Esophagus muscularis mucosa (tissue), 4 donors: ENCODE results near the gene PTPRN2. TPM values are rescaled to one million over a fixed set of nuclear protein-coding genes. Genes with fewer than 3 reads are reported as not detected.

Source experiments
- DNase-seq: peaks from one replicate; pipeline ENCODE4 v3.0.0-alpha.2; 2017; ENCODE audit errors: extremely low spot score
- H3K27ac ChIP-seq, 4 donors: fragments of 200-600 bp; sonication (generic); replicated peaks in 1 of 4; 1 replicate in 3 of 4; 2 replicates in 1 of 4; pipeline ENCODE4 v1.5.1; 2016 to 2019; ENCODE audit warnings: mild to moderate bottlenecking in 1 of 4
- H3K27me3 ChIP-seq, 4 donors: fragments of 200-600 bp; sonication (generic); one replicate each; pipeline versions ENCODE4 v1.5.1 to v1.6.0; 2016 to 2019
- H3K36me3 ChIP-seq, 4 donors: fragments of 200-600 bp; sonication (generic); one replicate each; pipeline ENCODE4 v1.5.1; 2016 to 2019
- H3K4me1 ChIP-seq, 4 donors: fragments of 200-600 bp; sonication (generic); one replicate each; pipeline ENCODE4 v1.5.1; 2016 to 2019
- H3K4me3 ChIP-seq, 4 donors: fragments of 200-600 bp; sonication (generic); 1 replicate in 2 of 4; 2 replicates in 2 of 4; pipeline ENCODE4 v1.5.1; 2016 to 2019; ENCODE audit warnings: mild to moderate bottlenecking in 4 of 4, moderate library complexity in 1 of 4
- H3K9me3 ChIP-seq, 4 donors: fragments of 200-600 bp; sonication (generic); 1 replicate in 3 of 4; 2 replicates in 1 of 4; pipeline ENCODE4 v1.5.1; 2016 to 2019
- CTCF ChIP-seq, 3 experiments: fragments of 200-600 bp in 2 of 3; fragments of 450-650 bp in 1 of 3; sonication (generic) in 2 of 3; IDR thresholded peaks; one replicate each; pipeline ENCODE4 v1.5.1; 2017 to 2019; ENCODE audit warnings: antibody characterized with exemption in 3 of 3, mild to moderate bottlenecking in 2 of 3, moderate library complexity in 1 of 3
- EP300 ChIP-seq: sonication (generic); formaldehyde crosslinking; IDR thresholded peaks from one replicate; pipeline ENCODE4 v1.6.1; 2017; ENCODE audit warnings: antibody characterized with exemption
- POLR2A ChIP-seq: fragments of 450-650 bp; IDR thresholded peaks from one replicate; pipeline ENCODE4 v1.6.1; 2017; ENCODE audit warnings: antibody characterized with exemption, moderate library complexity, mild to moderate bottlenecking, low read depth
- POLR2AphosphoS5 ChIP-seq, 2 donors: sonication (generic); formaldehyde crosslinking; IDR thresholded peaks; one replicate each; pipeline ENCODE4 v1.6.1; 2017; ENCODE audit warnings: antibody characterized with exemption in 2 of 2
- WGBS: methylation state at CpG from one replicate; pipeline ENCODE4 v1.1.5; 2018; 5-methylcytosine and 5-hydroxymethylcytosine counted together
- intact Hi-C: fragments of 100-400 bp; cut with DNase I; formaldehyde crosslinking; loops from one replicate; pipeline ENCODE4 v1.15.1; 2023
- total RNA-seq, 4 donors: library from RNA; depleted of rRNA; stranded (reverse); fragments of >200 nt; gene quantifications; one replicate each; pipeline versions ENCODE4 v1.1.0 to v1.2.1, GENCODE V29; 2016

Gene PTPRN2
- total RNA-seq, 4 donors from 2014 or later: 2.1 to 3.1 (median 3.1) TPM

- H3K27me3 ChIP-seq: no peaks in the 10 kb centered on the region
- TF ChIP-seq CTCF (IDR thresholded peaks at IDR 0.05) (no peak), EP300 (no peak), POLR2A (no peak), POLR2AphosphoS5 (IDR thresholded peaks at IDR 0.05) (no peak)
- no peak overlapping the region for H3K27ac ChIP-seq
- no peaks in the 10 kb centered on the region for H3K36me3 ChIP-seq
- H3K4me3 ChIP-seq: no peak overlapping the region
- no peaks in the 10 kb centered on the region for H3K9me3 ChIP-seq
- intact Hi-C loops: no loop called here
- WGBS: 88% methylated on average over 6 of the region's 6 CpGs
- peaks cover 0 to 7% (median 0%) of the 10 kb centered on the region in 4 donors for H3K4me1 ChIP-seq
- DNase-seq: no peak
Measured at GRCh38 chr7:158475679-158476052, 112.0 kb downstream of the PTPRN2 start.

- H3K27ac ChIP-seq: no peak overlapping the region
- 90% methylated on average over 21 of the region's 22 CpGs for WGBS
- no peak for TF ChIP-seq CTCF (IDR thresholded peaks at IDR 0.05)
- TF ChIP-seq POLR2A: no peak
- no peak for TF ChIP-seq EP300
- TF ChIP-seq POLR2AphosphoS5 (IDR thresholded peaks at IDR 0.05): no peak
- intact Hi-C loops: no loop called here
- H3K36me3 ChIP-seq: no peaks in the 10 kb centered on the region
- no peak overlapping the region for H3K4me3 ChIP-seq
- peaks cover 0 to 7% (median 0%) of the 10 kb centered on the region in 4 donors for H3K4me1 ChIP-seq
- H3K27me3 ChIP-seq: no peaks in the 10 kb centered on the region
- H3K9me3 ChIP-seq: no peaks in the 10 kb centered on the region
- no peak for DNase-seq
Measured at GRCh38 chr7:158475036-158475678, 112.5 kb downstream of the PTPRN2 start.

GRCh38 chr7:158474488-158474887 is 113.1 kb downstream of the PTPRN2 start:
- intact Hi-C loops: no loop called here
- H3K4me1 ChIP-seq: peaks cover 0 to 7% (median 0%) of the 10 kb centered on the region in 4 donors
- WGBS: 84% methylated on average over 14 of the region's 16 CpGs
- H3K4me3 ChIP-seq: no peak overlapping the region
- no peaks in the 10 kb centered on the region for H3K36me3 ChIP-seq
- H3K27me3 ChIP-seq: no peaks in the 10 kb centered on the region
- no peak overlapping the region for H3K27ac ChIP-seq
- DNase-seq: no peak
- no peak for TF ChIP-seq POLR2A
- TF ChIP-seq CTCF (IDR thresholded peaks at IDR 0.05): no peak
- TF ChIP-seq POLR2AphosphoS5 (IDR thresholded peaks at IDR 0.05): no peak
- TF ChIP-seq EP300: no peak
- H3K9me3 ChIP-seq: no peaks in the 10 kb centered on the region

GRCh38 chr7:158473946-158474345 is 113.7 kb downstream of the PTPRN2 start:
- no peak for DNase-seq
- WGBS: 88% methylated on average over 8 of the region's 12 CpGs
- H3K4me3 ChIP-seq: no peak overlapping the region
- no peaks in the 10 kb centered on the region for H3K9me3 ChIP-seq
- TF ChIP-seq EP300: no peak
- no peak for TF ChIP-seq POLR2AphosphoS5 (IDR thresholded peaks at IDR 0.05)
- TF ChIP-seq POLR2A: no peak
- TF ChIP-seq CTCF (IDR thresholded peaks at IDR 0.05): no peak
- H3K4me1 ChIP-seq: peaks cover 0 to 7% (median 0%) of the 10 kb centered on the region in 4 donors
- H3K27me3 ChIP-seq: peaks cover 0 to 5% (median 0%) of the 10 kb centered on the region in 4 donors
- intact Hi-C loops: no loop called here
- H3K27ac ChIP-seq: no peak overlapping the region
- H3K36me3 ChIP-seq: no peaks in the 10 kb centered on the region

- 21% methylated on average over 12 of the region's 13 CpGs for WGBS
- peaks cover 0 to 7% (median 0%) of the 10 kb centered on the region in 4 donors for H3K4me1 ChIP-seq
- H3K27ac ChIP-seq: no peak overlapping the region
- H3K9me3 ChIP-seq: no peaks in the 10 kb centered on the region
- peaks cover 0 to 13% (median under 1%) of the 10 kb centered on the region in 4 donors for H3K27me3 ChIP-seq
- DNase-seq: no peak
- H3K4me3 ChIP-seq: no peak overlapping the region
- TF ChIP-seq POLR2AphosphoS5 (IDR thresholded peaks at IDR 0.05) (no peak), POLR2A (no peak), CTCF (IDR thresholded peaks at IDR 0.05) (no peak), EP300 (no peak)
- no peaks in the 10 kb centered on the region for H3K36me3 ChIP-seq
- intact Hi-C loops: no loop called here
Measured at GRCh38 chr7:158473221-158473620, 114.4 kb downstream of the PTPRN2 start.
